Amygdala (tissue), 56 donors: ENCODE data around the gene PSPN.
A peak's percentile ranks its signal among the peaks of the same experiment; 100 is the strongest.

Experiments used
- DNase-seq, 56 donors: peaks; one replicate each; lab custom pipeline; 2025; lab: John Stamatoyannopoulos, UW

The PSPN gene, protein sequence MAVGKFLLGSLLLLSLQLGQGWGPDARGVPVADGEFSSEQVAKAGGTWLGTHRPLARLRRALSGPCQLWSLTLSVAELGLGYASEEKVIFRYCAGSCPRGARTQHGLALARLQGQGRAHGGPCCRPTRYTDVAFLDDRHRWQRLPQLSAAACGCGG

DNA sequence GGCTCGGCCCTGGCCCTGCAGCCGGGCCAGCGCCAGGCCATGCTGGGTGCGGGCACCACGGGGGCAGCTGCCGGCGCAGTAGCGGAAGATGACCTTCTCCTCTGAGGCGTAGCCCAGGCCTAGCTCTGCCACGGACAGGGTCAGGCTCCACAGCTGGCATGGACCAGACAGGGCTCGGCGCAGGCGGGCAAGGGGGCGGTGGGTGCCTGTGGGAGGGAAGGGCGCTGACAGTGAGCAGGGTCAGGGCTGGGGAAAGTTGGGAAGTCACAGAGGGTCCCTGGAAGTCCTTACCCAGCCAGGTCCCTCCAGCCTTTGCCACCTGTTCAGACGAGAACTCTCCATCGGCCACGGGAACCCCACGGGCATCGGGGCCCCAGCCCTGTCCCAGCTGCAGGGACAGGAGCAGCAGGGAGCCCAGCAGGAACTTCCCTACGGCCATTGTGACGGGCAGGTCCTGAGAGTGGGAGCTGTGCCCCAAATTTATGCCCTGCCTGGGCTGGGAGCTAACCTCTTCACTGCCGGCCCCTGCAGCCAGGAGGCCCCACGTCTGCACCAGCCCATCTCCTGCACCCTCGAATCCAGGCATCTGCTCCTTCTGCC, at the start of gene PSPN:
Gene PSPN (minus strand): TSS at position 523 of the 600 bp plus-strand sequence. CDS start 84 bp downstream, at position 439.
- DNase-seq = no peak

DNA sequence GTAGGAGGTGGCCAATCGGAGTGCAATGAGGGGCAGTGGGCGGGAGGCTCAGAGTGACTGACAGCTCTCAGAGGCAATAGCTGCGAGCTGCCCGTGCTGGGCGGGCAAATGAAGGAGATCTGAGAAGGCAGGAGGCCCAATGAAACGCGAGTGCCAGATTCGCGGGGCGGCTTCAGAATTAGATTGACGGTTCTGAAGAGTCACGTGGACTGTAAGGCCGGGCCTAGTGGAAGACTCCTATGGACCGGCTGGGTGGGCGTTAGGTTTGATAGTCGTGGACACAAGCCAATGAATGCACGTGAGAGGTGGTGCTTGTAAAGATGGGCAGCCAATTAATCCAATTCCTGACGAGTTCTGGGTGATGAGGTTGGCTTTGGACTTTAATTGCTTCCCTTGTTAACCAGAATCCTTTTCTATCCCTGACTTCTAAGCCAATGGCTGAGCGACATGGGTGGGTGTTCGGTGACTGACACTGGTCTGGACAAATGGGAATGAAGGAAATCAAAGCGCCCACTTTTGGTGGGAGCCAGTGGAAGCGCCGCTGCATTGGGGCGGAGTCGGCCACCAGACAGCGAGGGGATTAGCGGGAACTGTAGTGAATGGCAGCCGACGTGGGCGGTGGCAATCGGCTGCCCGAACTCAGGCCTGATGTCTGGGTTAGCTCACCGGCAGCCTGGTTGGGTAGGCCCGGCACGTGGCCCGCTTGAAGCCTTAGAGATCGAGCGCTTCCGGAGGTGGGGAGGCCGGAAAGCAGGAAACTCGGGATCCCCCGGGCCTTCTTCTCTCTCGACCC, 49.4 kb upstream of the PSPN start:
- DNase-seq = peak; percentile 71 to 100 (median 100)

DNA sequence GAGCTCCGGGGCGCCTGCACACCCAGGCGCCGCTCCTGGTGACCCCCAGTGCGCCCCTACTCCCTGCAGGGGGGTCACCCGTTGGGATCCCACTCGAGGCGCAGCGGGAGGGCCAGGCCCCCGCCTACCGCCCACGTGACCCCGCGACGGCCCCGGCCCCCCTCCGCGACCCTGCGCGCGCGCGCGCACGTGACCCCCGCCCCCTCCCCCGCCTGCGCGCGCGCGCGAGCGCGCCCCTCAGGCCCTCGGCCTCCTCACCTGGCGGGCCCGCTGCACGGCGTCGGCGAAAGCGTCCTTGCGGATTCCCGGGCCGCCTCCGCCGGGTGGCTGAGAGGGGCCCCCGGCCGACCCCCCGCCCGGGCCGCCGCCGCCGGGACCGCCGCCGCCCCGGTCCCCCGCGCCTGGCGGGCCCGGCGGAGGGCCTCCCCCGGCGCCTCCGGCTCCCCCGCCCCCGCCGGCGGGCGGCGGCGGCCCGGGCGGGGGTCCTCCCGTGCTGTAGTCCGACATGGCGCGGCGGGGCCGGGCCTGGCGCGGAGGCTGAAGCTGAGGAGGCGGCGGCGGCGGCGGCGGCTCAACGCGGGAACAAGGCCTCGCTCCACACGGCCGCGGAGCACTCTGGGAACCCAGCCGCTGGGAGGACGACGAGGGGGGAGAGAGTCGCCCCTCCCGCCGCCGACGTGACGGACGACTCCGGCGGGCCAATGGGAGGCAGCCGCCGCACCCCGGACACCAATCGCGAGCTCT, 48.6 kb upstream of the PSPN start, which contains the start of gene KHSRP:
Gene KHSRP (minus strand): TSS at position 617 of the 744 bp plus-strand sequence. CDS start 110 bp downstream, at position 507.
- peak in 4 of 56 donors; percentile 28 to 44 (median 31) for DNase-seq

DNA sequence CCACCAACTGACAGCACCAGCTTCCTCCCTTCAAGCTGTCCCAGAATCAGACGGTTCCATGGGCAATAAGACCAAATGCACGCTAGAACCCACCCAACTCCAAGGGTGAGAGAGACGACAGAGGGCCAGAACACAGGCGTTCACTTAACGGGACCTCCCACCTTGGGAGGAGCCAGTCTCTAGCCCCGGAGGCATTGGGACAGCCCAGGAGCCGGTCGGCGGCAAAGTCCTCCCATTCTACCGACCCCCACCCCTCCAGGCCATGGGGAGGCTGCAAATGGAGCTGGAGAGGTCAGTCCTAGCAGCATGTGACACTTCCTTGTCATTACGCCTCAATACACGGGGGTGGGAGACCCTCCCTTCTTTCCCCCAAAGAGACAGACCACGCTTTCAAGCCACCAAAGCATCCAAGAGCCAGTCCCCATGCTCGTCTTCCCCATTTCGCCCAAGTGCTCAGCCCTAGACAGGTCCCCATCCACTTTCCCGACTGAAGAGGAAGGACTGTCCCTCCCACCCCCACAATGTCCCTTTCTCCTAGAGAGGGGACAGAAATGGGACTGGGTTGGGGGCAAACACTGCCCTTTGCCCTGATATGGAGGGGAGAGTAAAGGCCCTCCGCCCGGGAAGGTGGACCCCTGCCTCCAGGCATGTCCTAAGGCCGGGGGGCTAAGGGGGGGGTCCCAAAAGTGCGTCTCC, 47.9 kb upstream of the PSPN start:
- DNase-seq = peak in 2 of 56 donors; percentile 9 to 25

DNA sequence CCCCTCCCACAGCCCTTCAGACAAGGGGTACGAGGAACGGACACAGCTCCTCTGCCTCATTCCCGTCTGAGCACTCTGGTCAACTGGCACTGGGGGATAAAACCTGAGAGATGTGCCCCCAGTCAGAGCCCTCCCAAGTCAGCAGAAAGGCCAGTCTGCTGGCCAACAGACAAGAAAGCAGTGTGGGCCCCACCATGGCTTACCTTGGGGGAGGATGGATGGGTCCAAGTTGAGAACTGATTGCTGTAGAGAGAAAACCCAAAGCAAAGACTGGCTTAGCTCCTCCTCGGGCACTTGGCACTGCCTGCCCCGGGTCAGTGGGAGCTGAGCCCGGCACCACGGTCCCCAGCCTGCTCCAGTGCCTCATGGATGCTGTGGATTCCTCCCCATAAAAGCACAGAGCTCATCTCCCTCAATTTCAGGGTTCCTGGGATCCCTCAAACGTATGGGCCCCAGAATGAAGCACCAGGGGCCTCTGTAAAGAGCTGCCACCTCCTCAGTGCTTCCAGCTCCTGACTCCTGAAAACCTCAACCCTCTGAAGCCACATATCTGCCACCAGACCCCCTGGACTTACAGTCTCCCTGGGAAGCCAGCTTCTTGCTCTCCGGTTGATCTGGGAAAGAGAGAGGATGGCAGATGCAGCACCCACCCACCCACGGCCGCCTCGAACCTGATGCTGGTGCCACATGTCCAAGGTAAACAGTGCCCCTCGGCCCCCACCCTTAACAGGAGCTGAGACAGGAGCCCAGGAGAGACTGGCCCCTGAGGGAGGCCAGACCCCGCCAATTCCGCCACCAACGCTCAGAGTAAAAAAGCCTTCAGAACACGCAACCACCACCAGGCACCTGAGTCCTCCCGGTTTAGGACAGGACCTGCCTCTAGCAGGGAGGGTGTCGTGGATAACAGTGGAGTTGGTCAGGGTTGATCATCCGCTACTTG, 45.6 kb upstream of the PSPN start:
- no peak for DNase-seq

- no peak for DNase-seq
Measured at GRCh38 chr19:6418562-6418932, 42.8 kb upstream of the PSPN start.

DNA sequence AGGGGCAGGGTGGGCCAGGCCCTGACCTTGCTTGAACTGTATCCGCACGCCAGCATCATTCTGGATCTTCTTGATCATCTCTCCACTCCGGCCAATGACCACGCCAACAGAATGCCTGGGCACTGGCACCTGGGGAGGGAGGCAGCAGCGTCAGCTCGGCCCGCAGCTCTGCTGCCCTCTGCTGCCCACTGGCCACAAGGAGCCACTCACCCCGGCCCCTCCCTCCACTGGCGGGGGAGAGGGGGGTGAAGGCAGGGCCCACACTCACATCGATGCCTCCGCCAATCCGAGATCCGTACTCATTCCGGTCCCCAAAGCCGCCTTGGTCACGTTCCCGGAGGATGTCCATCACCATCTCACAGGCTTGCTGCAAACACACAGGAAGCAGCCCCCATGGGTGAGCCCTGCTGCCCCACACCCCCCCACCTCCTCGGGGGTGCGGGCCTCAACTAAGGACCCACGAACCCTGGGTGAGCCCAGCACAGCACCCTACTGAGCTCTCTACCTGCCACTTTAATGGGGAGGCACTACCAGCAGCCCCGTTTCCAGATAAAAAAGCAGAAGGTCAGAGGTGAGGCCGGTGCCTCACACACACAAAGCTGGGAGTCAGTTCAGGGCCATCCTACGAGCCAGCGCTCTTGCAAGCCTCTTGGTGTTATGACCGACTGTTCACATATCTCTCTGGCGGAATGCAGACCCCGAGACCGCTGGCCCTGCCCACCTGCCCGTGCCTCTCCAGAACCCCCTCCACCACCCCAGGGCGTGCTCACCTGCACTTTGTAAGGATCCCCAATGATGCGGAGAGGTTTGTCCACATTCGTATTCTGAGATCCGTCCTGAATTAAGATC, 42.2 kb upstream of the PSPN start:
- peak in 35 of 56 donors; percentile 6 to 72 (median 38) for DNase-seq

DNA sequence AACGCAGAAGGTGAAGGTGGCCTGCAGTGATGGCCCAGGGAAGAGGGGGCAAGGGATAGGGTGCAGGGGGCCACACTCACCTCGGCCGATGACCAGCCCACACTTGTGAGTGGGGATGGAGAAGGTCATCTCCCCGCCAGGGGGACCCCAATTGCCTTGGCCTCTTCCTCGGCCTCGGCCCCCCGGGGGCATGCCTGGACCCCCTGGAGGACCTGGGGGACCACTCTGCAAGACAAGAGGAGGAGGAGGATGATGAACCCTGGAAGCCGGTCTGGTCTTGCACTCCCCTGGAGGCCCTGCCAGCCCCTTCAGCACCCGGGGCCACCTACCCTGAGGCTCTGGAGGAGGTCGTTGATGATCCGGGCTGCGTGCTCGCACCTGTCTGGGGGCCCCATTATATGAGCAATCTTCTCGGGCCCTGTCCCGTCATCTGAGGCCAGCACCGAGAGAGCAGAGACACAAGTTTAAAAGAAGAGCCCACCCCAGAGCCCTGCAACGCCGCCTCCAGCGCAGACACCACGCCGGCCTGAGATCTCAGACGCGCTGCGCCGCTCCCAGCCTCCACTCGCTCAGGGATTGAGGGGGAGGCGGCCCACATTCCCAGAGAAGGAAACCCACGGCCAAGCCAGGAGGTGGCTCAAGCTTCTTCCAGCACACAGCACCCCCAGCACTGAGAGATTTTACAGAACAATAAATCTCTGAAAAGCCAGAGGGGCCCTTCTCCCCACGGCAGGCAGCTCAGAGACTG, 41.1 kb upstream of the PSPN start:
- DNase-seq = no peak

GRCh38 chr19:6415591-6416190, 40.0 kb upstream of the PSPN start:
- no peak for DNase-seq

GRCh38 chr19:6414793-6415590, 39.3 kb upstream of the PSPN start:
- no peak for DNase-seq

- DNase-seq = no peak
Measured at GRCh38 chr19:6413721-6414643, 38.2 kb upstream of the PSPN start.

DNA sequence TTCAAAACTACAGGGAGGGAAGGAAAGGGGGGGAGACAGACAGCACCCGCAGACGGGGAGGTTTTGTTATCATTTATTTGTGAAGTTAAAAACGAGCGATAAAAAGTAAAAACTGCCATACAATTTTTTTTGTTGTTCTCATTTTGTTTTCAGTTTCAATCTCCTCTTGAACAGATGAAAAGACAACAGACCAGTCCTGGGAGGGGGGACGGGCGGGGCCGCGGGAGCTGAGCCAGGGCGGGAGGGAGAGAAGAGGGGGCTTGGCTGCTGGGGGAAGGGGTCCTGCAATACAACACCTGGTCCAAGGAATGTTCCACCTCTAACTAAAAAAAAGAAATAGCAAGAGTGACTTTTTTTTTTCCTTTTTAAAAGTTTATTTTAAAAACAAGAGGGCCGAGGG, 37.6 kb upstream of the PSPN start:
- no peak for DNase-seq

GRCh38 chr19:6412447-6413091, 36.8 kb upstream of the PSPN start:
- DNase-seq = peak in 1 of 56 donors; percentile 3

GRCh38 chr19:6412061-6412446, 36.3 kb upstream of the PSPN start:
- no peak for DNase-seq

DNA sequence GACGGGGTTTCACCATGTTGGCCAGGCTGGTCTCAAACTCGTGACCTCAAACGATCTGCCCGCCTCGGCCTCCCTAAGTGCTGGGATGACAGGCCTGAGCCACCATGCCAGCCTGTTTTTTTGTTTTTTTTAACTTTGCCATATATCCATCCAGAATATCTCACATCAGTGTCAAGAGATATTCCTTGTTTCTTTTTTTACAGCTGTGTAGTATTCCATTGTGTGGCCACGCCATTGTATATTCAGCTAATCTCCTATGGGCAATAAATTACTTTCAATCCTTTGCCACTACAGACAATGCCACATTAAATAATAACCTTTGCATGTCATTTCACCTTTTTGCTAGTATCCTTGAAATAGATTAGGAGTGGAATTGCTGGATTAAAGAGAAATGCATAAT, 33.6 kb upstream of the PSPN start:
- no peak for DNase-seq
